ENCODE measurements around the gene OTUD7B. TPM values are rescaled to one million over a fixed set of nuclear protein-coding genes. Genes with fewer than 3 reads are reported as not detected.
"Not testable (repeated sequence)": the region's sequence is repeated elsewhere in the genome, so short reads cannot be mapped to it uniquely, and the experiment has no call there.

OTUD7B gene
- 10 to 100 TPM; 10.6 to 19.6 (median 12.3) TPM for total RNA-seq
- total RNA-seq (2013): 7.4 TPM

DNA sequence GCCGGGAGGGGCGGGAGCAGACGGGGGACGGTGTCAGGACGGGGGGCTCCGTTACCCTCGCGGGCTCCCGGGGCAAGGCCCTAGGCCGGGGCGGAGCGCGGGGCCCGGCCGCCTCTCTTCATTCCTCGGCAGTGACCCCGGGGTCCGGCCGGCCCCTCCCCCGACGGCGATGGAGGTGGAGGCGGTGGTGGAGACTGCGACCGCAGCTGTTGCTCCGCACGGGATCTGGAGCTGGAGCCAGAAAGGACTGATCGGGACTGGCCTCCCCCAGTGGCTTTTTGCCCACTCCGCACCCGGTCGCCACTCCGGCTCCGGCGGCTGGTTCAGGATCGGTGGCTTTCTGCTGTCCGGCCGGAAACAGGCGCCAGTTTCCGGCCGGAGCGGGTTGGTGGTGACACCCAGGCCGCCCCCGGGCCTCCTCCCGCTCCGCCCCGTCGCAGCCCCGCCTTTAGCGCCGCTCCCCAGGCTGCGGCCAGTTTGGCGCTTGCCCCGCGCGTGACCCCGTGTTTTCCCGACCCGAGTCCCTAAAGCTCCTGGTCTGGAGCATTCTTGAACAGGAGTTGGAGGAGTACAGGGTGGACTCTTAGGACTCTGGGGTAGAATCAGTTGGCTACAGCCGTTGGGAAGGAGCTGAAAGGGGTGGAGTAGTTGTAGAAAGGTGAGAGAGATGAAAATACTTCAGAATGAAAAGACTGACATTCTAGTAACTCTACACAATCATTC lies at the start of gene OTUD7B:
TSS of gene OTUD7B (minus strand) at position 334 of the 723 bp plus-strand sequence. CDS start 33,216 bp downstream, outside the sequence.
- peak; percentile 72 to 75 for DNase-seq
- peak; percentile 90 to 94 (median 92) for ATAC-seq
- H3K36me3 ChIP-seq (ENCODE audit: control insufficient read depth, insufficient read depth, low read length): no peaks in the 10 kb centered on the region
- Mint-ChIP-seq H3K4me3 (peak within 1 kb of the TSS; percentile 98), H3K36me3 (no peaks in the 10 kb centered on the region), H3K4me1 (peaks cover 35 to 43% of the 10 kb centered on the region in 2 donors), H3K27me3 (ENCODE audit: low read depth in 2 of 2) (no peaks in the 10 kb centered on the region), H3K27ac (peak within 1 kb of the TSS; percentile 79 to 96), H3K9me3 (no peaks in the 10 kb centered on the region)
- WGBS (ENCODE audit: insufficient coverage): under 1% methylated on average over 59 of the region's 59 CpGs
- intact Hi-C loops (cut with micrococcal nuclease): loop anchor here (5.0 kb wide), 1 partner anchor 57 kb away; the partner anchor contains the start of gene VPS45
- H3K27ac ChIP-seq (ENCODE audit: low read length): peak within 1 kb of the TSS; percentile 64
- H3K9me3 ChIP-seq (ENCODE audit: control insufficient read depth, insufficient read depth, low read length): no peaks in the 10 kb centered on the region
- no peaks in the 10 kb centered on the region for H3K27me3 ChIP-seq (ENCODE audit: control insufficient read depth, insufficient read depth, low read length)
- TF ChIP-seq, protein P1, sequence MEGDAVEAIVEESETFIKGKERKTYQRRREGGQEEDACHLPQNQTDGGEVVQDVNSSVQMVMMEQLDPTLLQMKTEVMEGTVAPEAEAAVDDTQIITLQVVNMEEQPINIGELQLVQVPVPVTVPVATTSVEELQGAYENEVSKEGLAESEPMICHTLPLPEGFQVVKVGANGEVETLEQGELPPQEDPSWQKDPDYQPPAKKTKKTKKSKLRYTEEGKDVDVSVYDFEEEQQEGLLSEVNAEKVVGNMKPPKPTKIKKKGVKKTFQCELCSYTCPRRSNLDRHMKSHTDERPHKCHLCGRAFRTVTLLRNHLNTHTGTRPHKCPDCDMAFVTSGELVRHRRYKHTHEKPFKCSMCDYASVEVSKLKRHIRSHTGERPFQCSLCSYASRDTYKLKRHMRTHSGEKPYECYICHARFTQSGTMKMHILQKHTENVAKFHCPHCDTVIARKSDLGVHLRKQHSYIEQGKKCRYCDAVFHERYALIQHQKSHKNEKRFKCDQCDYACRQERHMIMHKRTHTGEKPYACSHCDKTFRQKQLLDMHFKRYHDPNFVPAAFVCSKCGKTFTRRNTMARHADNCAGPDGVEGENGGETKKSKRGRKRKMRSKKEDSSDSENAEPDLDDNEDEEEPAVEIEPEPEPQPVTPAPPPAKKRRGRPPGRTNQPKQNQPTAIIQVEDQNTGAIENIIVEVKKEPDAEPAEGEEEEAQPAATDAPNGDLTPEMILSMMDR (IDR thresholded peaks at IDR 0.05): no peak
- peak within 1 kb of the TSS; percentile 92 for H3K4me3 ChIP-seq (ENCODE audit: low read length)
- peaks cover 8% of the 10 kb centered on the region for H3K4me1 ChIP-seq (ENCODE audit: control insufficient read depth, insufficient read depth, low read length)

DNA sequence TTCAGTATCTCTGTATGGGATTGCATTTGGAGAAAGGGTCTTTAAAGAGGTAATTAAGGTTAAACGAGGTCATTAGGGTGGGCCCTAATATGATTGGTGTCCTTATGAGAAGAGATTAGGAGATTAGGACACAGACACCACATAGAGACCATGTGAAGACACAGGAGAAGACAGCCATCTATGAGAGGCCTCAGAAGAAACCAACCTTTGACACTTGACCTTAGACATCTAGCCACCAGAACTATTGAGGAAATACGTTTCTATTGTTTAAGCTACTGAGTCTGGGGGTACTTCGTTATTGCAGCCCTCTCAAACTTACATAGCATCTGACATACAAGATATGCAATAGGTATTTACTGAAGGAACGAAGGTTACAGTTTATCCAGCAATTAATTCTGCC lies 49.7 kb upstream of the OTUD7B start:
- Histone ChIP-seq H3K4me1 (ENCODE audit: control insufficient read depth, insufficient read depth, low read length) (no peaks in the 10 kb centered on the region), H3K36me3 (ENCODE audit: control insufficient read depth, insufficient read depth, low read length) (no peaks in the 10 kb centered on the region), H3K4me3 (ENCODE audit: low read length) (no peak overlapping the region), H3K9me3 (ENCODE audit: control insufficient read depth, insufficient read depth, low read length) (no peaks in the 10 kb centered on the region), H3K27ac (ENCODE audit: low read length) (no peak overlapping the region), H3K27me3 (ENCODE audit: control insufficient read depth, insufficient read depth, low read length) (no peaks in the 10 kb centered on the region)
- DNase-seq (no peak), ATAC-seq (no peak)
- Mint-ChIP-seq H3K4me3 (no peak overlapping the region), H3K9me3 (no peaks in the 10 kb centered on the region), H3K36me3 (no peaks in the 10 kb centered on the region), H3K27ac (no peak overlapping the region), H3K4me1 (no peaks in the 10 kb centered on the region), H3K27me3 (ENCODE audit: low read depth in 2 of 2) (no peaks in the 10 kb centered on the region)
- TF ChIP-seq, protein P1 (IDR thresholded peaks at IDR 0.05): no peak
- WGBS (ENCODE audit: insufficient coverage): 67% methylated on average over 3 of the region's 4 CpGs
- intact Hi-C loops (cut with micrococcal nuclease): no loop called here

DNA sequence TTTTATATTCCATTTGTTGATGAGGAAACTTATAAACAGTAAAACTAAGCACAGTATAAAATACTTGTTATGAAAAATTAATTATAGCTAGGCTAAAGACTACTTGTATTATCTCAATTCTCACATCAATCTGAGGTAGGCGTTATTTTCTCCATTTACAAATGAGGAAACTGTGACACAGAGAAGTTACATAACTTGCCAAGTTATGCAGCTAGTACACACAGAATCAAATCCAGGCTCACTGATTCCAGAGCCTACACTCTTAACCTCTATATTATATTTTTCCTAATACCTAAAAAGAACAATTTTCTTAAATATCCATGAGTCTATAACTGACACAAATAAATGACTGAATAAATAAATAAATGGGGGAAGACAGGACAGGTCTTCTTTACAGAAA lies 45.9 kb upstream of the OTUD7B start:
- TF ChIP-seq, protein P1 (IDR thresholded peaks at IDR 0.05): no peak
- Histone ChIP-seq H3K36me3 (ENCODE audit: control insufficient read depth, insufficient read depth, low read length) (no peaks in the 10 kb centered on the region), H3K9me3 (ENCODE audit: control insufficient read depth, insufficient read depth, low read length) (no peaks in the 10 kb centered on the region), H3K27me3 (ENCODE audit: control insufficient read depth, insufficient read depth, low read length) (no peaks in the 10 kb centered on the region), H3K27ac (ENCODE audit: low read length) (no peak overlapping the region), H3K4me3 (ENCODE audit: low read length) (no peak overlapping the region), H3K4me1 (ENCODE audit: control insufficient read depth, insufficient read depth, low read length) (no peaks in the 10 kb centered on the region)
- Mint-ChIP-seq H3K9me3 (no peaks in the 10 kb centered on the region), H3K27me3 (ENCODE audit: low read depth in 2 of 2) (peaks cover 5 to 14% of the 10 kb centered on the region in 2 donors), H3K27ac (no peak overlapping the region), H3K4me1 (no peaks in the 10 kb centered on the region), H3K36me3 (no peaks in the 10 kb centered on the region), H3K4me3 (no peak overlapping the region)
- DNase-seq: no peak
- ATAC-seq: no peak
- WGBS (ENCODE audit: insufficient coverage): 92% methylated on average over 1 of the region's 1 CpG
- intact Hi-C loops (cut with micrococcal nuclease): no loop called here

DNA sequence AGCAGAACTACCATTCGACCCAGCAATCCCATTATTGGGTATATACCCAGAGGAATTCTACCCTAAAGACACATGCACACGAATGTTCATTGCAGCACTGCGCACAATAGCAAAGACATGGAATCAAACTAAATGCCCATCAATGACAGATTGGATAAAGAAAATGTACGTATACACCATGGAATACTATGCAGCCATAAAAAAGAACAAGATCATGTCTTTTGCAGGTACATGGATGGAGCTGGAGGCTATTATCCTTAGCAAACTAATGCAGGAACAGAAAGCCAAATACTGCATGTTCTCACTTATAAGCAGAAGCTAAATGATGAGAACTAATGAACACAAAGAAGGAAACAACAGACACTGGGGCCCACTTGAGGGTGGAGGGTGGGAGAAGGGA lies 45.0 kb upstream of the OTUD7B start:
- H3K27me3 ChIP-seq (ENCODE audit: control insufficient read depth, insufficient read depth, low read length); H3K4me3 ChIP-seq (ENCODE audit: low read length); H3K9me3 Mint-ChIP-seq; H3K4me1 Mint-ChIP-seq; H3K36me3 ChIP-seq (ENCODE audit: control insufficient read depth, insufficient read depth, low read length); H3K4me1 ChIP-seq (ENCODE audit: control insufficient read depth, insufficient read depth, low read length); ATAC-seq; H3K9me3 ChIP-seq (ENCODE audit: control insufficient read depth, insufficient read depth, low read length); H3K27ac ChIP-seq (ENCODE audit: low read length); intact Hi-C loops (cut with micrococcal nuclease); DNase-seq; H3K36me3 Mint-ChIP-seq; H3K4me3 Mint-ChIP-seq; H3K27ac Mint-ChIP-seq: not testable (repeated sequence)
- 98% methylated on average over 4 of the region's 4 CpGs for WGBS (ENCODE audit: insufficient coverage)
- H3K27me3 Mint-ChIP-seq (ENCODE audit: low read depth in 2 of 2): peaks cover 5 to 14% of the 10 kb centered on the region in 2 donors

Data from natural killer cell (primary cell).